GM12891 (cell line): Measurements from ENCODE around the gene NPR2.
A peak's percentile ranks its signal among the peaks of the same experiment; 100 is the strongest.

Experiments used
- DNase-seq: peaks from one replicate; pipeline ENCODE4 v3.0.0; 2011; ENCODE audit warnings: low spot score; ENCODE audit not compliant: insufficient read length
- FAIRE-seq: peaks from 2 replicates; lab custom pipeline; 2011; peaks lifted over from hg19 to GRCh38; lab: Jason Lieb, UNC
- PAX5 ChIP-seq: IDR thresholded peaks from 2 replicates; pipeline ENCODE4 v1.6.1; 2011; ENCODE audit warnings: low read length, moderate library complexity, mild to moderate bottlenecking; ENCODE audit not compliant: insufficient read depth, severe bottlenecking
- POLR2A ChIP-seq: IDR thresholded peaks from 2 replicates; pipeline ENCODE4 v1.6.1; 2011; ENCODE audit warnings: low read depth, low read length, control low read depth
- POLR2AphosphoS5 ChIP-seq: IDR thresholded peaks from 2 replicates; pipeline ENCODE4 v1.6.1; 2011; ENCODE audit warnings: low read depth, low read length, control low read depth
- POU2F2 ChIP-seq: IDR thresholded peaks from 2 replicates; pipeline ENCODE4 v1.6.1; 2011; ENCODE audit warnings: low read depth, mild to moderate bottlenecking, control low read depth, low read length, moderate library complexity
- SPI1 ChIP-seq: IDR thresholded peaks from 2 replicates; pipeline ENCODE4 v1.6.1; 2011; ENCODE audit warnings: low read depth, low read length, control low read depth
- TAF1 ChIP-seq: IDR thresholded peaks from 2 replicates; pipeline ENCODE4 v1.6.1; 2011; ENCODE audit warnings: low read depth, low read length, control low read depth

NPR2 gene

GRCh38 chr9:35810122-35810521 is 18.7 kb downstream of the NPR2 start:
- DNase-seq (no peak), FAIRE-seq (no peak)

DNA sequence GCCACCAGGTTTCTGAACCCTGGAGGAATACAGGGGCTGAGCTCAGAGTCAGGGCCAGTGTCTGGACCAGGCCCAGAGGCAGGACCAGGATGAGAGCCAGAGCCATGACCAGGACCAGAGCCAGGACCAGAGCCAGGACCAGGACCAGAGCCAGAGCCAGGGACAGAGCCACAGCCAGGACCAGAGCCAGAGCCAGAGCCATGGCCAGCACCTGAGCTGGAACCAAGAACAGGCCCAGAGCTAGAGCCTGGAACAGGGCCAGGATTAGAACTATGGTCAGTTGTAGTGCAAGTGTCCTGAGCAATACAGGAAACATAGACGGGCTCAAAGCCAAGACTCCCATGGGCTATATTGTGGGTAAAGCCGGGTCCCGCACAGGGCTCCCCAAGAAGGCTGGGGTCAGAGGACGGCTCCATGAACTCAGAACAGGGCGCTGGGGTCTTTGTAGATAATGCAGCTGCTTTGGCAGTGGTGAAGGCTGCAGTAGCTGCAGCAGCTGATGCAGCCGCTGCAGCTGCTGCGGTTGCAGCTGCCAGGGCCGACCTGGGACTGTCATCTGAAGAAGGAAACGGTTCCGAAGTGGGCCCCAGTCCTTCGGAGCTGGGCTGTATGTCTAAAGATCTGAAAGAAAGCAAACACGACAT is 20.1 kb downstream of the NPR2 start:
- TF ChIP-seq TAF1 (no peak), POLR2AphosphoS5 (no peak), POU2F2 (no peak), SPI1 (no peak), PAX5 (no peak), POLR2A (no peak)
- DNase-seq (no peak), FAIRE-seq (no peak)

More at GRCh38 chr9:35810122-35810521, 18.7 kb downstream of the NPR2 start:
- TF ChIP-seq SPI1 (no peak), PAX5 (no peak), POLR2A (no peak), POLR2AphosphoS5 (no peak), POU2F2 (no peak), TAF1 (no peak)

GRCh38 chr9:35812025-35812602 is 20.7 kb downstream of the NPR2 start, which contains the start of gene SPAG8:
Gene SPAG8, minus strand, starts transcription at chr9:35812262. Its CDS starts 115 bp downstream, at chr9:35812147.
- peak; percentile 99 for FAIRE-seq
- TF ChIP-seq SPI1, result peak; percentile 42; the same call in 1 of the 2 replicates
- TF ChIP-seq POU2F2, result peak; percentile 89; the same call in 1 of the 2 replicates
- TF ChIP-seq TAF1, result peak; percentile 26; the same call in 1 of the 2 replicates
- TF ChIP-seq POLR2A, result no peak
- no peak for TF ChIP-seq PAX5
- TF ChIP-seq POLR2AphosphoS5, result no peak
- peak; percentile 88 for DNase-seq

DNA sequence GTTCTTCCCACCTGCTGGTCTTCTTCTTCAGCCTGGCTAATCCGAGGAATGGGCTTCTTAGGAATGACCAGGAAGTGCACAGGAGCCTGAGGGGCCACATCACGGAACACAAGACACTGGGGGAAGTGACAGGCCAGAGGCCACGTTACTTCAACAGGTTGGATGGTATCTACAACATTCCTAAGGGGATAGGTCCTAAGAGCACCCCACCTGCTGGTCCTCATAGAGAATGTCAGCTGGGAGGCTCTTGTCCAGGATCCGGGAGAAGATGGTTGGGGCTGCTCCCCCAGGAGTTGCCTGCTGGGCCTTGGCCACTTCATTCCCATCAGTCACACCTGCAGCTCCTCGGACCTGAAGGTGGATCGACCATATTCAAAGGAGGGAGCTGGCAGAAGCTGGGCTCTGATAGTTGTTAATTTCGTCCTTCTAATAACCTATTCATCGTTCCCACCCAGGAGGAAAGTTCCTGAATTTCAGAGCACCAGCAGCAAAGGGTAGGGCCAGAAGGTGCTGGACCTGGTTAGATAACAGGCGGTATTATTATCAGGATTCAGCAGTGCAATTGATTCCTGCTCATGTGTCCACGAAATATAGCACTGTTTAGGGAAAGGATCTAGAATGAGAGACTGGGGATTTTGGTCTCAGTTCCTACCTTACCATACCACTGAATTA is 22.2 kb downstream of the NPR2 start:
- no peak for DNase-seq
- peak; percentile 43 for FAIRE-seq
- TF ChIP-seq PAX5 (no peak), POLR2AphosphoS5 (no peak), POLR2A (no peak), POU2F2 (no peak), TAF1 (no peak), SPI1 (no peak)

- DNase-seq (no peak), FAIRE-seq (peak; percentile 5)
- TF ChIP-seq PAX5, result no peak
- peak; percentile 51; the same call in 1 of the 2 replicates for TF ChIP-seq TAF1
- TF ChIP-seq POLR2A, result peak; percentile 42; the same call in 1 of the 2 replicates
Observed at GRCh38 chr9:35814106-35814840, 22.9 kb downstream of the NPR2 start.

DNA sequence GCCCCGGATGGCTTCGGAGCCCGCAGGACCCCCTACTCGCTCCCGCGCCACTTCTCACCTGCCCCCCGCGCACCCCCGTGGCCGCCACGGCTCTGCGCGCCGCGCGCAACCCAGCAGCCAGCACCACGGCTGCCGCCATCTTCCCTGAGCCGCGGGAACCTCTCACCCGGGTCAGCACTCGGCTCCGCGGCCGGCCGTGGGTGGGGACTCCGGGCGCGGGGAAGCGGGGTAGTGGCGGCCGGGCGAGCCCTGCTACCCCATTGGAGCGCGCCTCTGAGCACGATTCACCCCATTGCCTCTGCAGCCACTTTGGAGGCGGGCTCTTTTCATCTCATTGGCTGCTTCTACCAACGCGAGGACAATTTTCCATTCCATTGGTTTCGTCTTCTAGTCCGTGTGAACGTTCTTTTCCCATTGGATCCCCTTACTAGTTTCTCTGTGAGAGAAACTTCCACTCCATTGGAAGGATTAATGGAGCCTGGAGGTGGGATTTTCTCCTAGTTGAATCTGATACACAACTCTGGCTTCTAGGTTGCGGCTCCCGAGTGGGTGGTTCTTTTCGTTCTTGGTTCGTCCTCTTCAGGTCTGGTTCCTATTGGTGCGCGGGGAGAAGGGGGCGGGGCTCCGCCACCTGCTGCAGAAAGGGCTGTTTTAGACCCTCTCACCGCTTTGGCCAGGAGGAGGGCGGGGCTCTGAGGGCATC is 23.6 kb downstream of the NPR2 start, which contains the start of gene HINT2:
HINT2 (minus strand) TSS at position 202 of the 703 bp plus-strand sequence; CDS start at position 139, 63 bp downstream.
- TF ChIP-seq POU2F2 (no peak), SPI1 (no peak), POLR2A (peak; percentile 68), PAX5 (peak; percentile 38), TAF1 (peak; percentile 11; the same call in 1 of the 2 replicates), POLR2AphosphoS5 (peak; percentile 86)
- FAIRE-seq (peak; percentile 94), DNase-seq (peak; percentile 94)

- DNase-seq, result no peak
- no peak for FAIRE-seq
- no peak for TF ChIP-seq POU2F2
- TF ChIP-seq POLR2A, result no peak
- no peak for TF ChIP-seq TAF1
- TF ChIP-seq POLR2AphosphoS5, result no peak
- no peak for TF ChIP-seq PAX5
- no peak for TF ChIP-seq SPI1
Observed at GRCh38 chr9:35816708-35817107, 25.3 kb downstream of the NPR2 start.

- TF ChIP-seq POLR2A, result no peak
- TF ChIP-seq TAF1, result no peak
- no peak for TF ChIP-seq POLR2AphosphoS5
- TF ChIP-seq SPI1, result no peak
- TF ChIP-seq PAX5, result no peak
- TF ChIP-seq POU2F2, result no peak
- DNase-seq, result no peak
- FAIRE-seq, result no peak
Observed at GRCh38 chr9:35818341-35818740, 26.9 kb downstream of the NPR2 start.

- DNase-seq (no peak), FAIRE-seq (no peak)
- TF ChIP-seq POU2F2 (no peak), TAF1 (no peak), SPI1 (no peak), PAX5 (no peak), POLR2A (no peak), POLR2AphosphoS5 (no peak)
Observed at GRCh38 chr9:35820076-35820475, 28.7 kb downstream of the NPR2 start.
